Measurements from ENCODE around the gene PLK2. TPM values are rescaled to one million over a fixed set of nuclear protein-coding genes. Genes with fewer than 3 reads are reported as not detected.

PLK2 gene
- total RNA-seq, 1 donor from 2014 or later: 39.1 TPM

GRCh38 chr5:58412932-58413331 is 47.0 kb downstream of the PLK2 start:
- no peak for DNase-seq (ENCODE audit: low spot score)
- no peaks in the 10 kb centered on the region for H3K36me3 Mint-ChIP-seq (ENCODE audit: low read depth)
- no peaks in the 10 kb centered on the region for H3K4me1 Mint-ChIP-seq (ENCODE audit: low read depth)
- intact Hi-C loops (cut with micrococcal nuclease): no loop called here
- H3K27ac Mint-ChIP-seq: no peak overlapping the region
- no peaks in the 10 kb centered on the region for H3K9me3 Mint-ChIP-seq
- H3K27me3 Mint-ChIP-seq (ENCODE audit: insufficient read depth): peaks cover 2% of the 10 kb centered on the region
- no peak overlapping the region for H3K4me3 Mint-ChIP-seq

GRCh38 chr5:58412081-58412480 is 47.8 kb downstream of the PLK2 start:
- H3K27me3 Mint-ChIP-seq (ENCODE audit: insufficient read depth): peaks cover 4% of the 10 kb centered on the region
- no peaks in the 10 kb centered on the region for H3K9me3 Mint-ChIP-seq
- DNase-seq (ENCODE audit: low spot score): no peak
- H3K27ac Mint-ChIP-seq: no peak overlapping the region
- intact Hi-C loops (cut with micrococcal nuclease): no loop called here
- H3K4me1 Mint-ChIP-seq (ENCODE audit: low read depth): no peaks in the 10 kb centered on the region
- no peak overlapping the region for H3K4me3 Mint-ChIP-seq
- no peaks in the 10 kb centered on the region for H3K36me3 Mint-ChIP-seq (ENCODE audit: low read depth)

DNA sequence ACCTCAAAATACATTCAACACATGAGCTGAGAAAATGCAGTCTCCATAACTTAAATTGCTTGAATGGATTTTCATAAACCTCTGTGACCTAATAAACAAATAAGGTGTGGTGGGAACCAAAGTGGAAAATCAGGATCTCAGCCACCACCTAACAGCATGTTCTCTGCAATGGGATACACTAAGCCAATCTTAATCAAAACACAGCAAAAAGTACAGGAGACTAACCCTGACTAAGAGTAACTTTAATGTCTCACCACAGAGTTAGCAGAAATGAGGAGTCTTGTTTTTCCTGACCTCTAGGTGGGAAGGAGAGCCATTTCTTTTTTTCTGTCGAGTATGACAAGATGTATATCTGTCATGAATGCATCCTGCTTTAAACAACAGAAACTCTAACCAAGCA is 48.5 kb downstream of the PLK2 start:
- Mint-ChIP-seq H3K9me3 (no peaks in the 10 kb centered on the region), H3K4me1 (ENCODE audit: low read depth) (no peaks in the 10 kb centered on the region)
- no peak for DNase-seq (ENCODE audit: low spot score)

DNA sequence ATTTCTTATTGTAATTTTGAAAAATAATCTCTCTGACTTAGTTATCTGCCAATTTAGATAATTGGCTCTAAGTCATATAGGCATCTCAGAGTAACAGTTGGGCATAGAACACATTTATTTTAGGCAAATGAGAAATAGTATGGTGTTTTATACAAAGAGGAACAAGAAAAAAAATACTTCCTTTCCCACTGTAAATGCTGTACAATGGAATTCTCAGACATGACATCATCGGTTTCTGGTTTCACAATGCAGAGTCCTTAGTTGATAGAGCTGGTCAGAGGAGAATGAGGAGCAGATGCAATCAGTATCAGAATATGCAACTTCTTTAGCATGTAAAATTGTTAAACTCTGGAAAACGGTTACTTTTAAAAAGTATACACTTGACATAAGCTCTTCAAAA is 49.4 kb downstream of the PLK2 start:
- H3K4me3 Mint-ChIP-seq: no peak overlapping the region
- no peak overlapping the region for H3K27ac Mint-ChIP-seq
- DNase-seq (ENCODE audit: low spot score): no peak
- H3K27me3 Mint-ChIP-seq (ENCODE audit: insufficient read depth): peaks cover 4% of the 10 kb centered on the region
- no peaks in the 10 kb centered on the region for H3K36me3 Mint-ChIP-seq (ENCODE audit: low read depth)
- no peaks in the 10 kb centered on the region for H3K9me3 Mint-ChIP-seq
- intact Hi-C loops (cut with micrococcal nuclease): no loop called here
- no peaks in the 10 kb centered on the region for H3K4me1 Mint-ChIP-seq (ENCODE audit: low read depth)

More for the DNA sequence above, 48.5 kb downstream of the PLK2 start:
- H3K4me3 Mint-ChIP-seq: no peak overlapping the region
- intact Hi-C loops (cut with micrococcal nuclease): no loop called here
- no peak overlapping the region for H3K27ac Mint-ChIP-seq
- H3K36me3 Mint-ChIP-seq (ENCODE audit: low read depth): no peaks in the 10 kb centered on the region
- H3K27me3 Mint-ChIP-seq (ENCODE audit: insufficient read depth): peaks cover 4% of the 10 kb centered on the region

DNA sequence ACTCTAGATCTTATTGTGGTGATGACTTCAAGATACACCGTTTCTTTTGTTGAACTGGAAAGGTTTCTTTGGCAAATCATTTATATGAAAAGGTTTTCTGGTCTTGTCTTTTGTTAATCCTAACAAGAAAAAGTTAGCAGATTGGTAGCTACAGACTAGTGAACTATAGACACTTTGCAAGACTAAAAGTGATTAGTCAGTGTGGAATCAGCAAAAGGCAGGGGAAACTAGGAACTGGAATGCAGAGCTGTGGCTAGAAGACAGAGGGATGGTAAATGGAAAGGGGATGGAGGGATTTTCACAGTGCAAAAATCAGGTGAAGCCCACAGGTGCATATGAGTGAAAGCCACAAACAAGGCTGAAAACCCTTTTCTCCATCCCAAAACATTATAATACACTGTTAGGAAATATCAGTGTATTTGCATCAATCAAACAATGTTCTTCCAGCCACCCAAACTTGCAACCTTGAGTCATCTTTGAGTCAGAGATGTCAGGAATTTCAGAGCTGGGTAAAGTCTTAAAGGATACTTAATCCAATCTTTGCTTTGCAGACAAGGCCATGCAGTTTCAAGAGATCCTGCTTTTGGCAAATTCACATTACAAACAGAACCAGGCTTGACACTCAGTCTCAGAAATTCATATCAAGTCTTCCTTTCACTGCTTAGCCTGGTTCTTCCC is 52.7 kb downstream of the PLK2 start:
- intact Hi-C loops (cut with micrococcal nuclease): no loop called here
- Mint-ChIP-seq H3K36me3 (ENCODE audit: low read depth) (no peaks in the 10 kb centered on the region), H3K9me3 (no peaks in the 10 kb centered on the region), H3K4me1 (ENCODE audit: low read depth) (no peaks in the 10 kb centered on the region), H3K27ac (no peak overlapping the region), H3K27me3 (ENCODE audit: insufficient read depth) (peaks cover 2% of the 10 kb centered on the region), H3K4me3 (no peak overlapping the region)
- DNase-seq (ENCODE audit: low spot score): no peak

DNA sequence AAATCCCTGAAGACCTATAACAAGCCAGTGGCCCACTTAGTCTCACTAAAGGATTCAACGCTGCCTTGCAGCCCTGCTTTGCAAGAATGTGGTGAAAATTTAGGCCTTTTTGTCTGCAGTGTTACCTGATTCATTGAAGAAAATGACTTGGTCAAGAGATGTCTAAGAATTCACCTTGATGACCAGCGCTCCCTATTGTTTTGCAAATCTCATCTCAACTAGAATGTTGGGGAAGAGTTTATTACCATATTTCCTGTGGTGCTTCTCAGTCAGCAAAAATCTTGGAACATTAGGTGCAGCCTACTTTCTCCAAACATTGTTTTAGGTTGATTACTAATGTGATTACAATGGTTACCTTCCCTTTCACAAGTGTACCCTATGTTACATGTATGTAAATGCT is 53.5 kb downstream of the PLK2 start:
- no peaks in the 10 kb centered on the region for H3K9me3 Mint-ChIP-seq
- no peak overlapping the region for H3K27ac Mint-ChIP-seq
- no peaks in the 10 kb centered on the region for H3K4me1 Mint-ChIP-seq (ENCODE audit: low read depth)
- H3K27me3 Mint-ChIP-seq (ENCODE audit: insufficient read depth): peaks cover 2% of the 10 kb centered on the region
- H3K36me3 Mint-ChIP-seq (ENCODE audit: low read depth): no peaks in the 10 kb centered on the region
- intact Hi-C loops (cut with micrococcal nuclease): no loop called here
- no peak overlapping the region for H3K4me3 Mint-ChIP-seq
- DNase-seq (ENCODE audit: low spot score): no peak

DNA sequence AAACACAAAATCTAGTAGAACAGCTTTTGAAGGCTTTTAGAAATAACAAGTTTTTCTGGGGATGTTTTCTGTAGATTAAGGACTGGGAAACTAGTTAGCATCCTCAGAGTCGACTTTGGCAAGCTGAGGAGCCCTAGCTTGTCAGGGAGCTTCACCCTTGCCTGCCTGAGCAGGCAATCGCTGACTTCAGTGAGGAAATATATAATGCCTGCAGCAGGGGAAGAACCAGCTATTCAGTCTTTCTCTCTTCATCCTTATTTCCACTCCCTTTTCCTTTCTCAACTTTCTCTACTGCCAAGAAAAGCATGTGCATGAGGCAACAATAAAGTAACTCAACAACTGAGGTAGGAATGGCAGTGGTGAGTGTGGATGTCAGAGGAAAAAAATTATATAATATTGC is 54.7 kb downstream of the PLK2 start:
- no peak overlapping the region for H3K27ac Mint-ChIP-seq
- no peak overlapping the region for H3K4me3 Mint-ChIP-seq
- DNase-seq (ENCODE audit: low spot score): no peak
- no peaks in the 10 kb centered on the region for H3K9me3 Mint-ChIP-seq
- peaks cover 2% of the 10 kb centered on the region for H3K27me3 Mint-ChIP-seq (ENCODE audit: insufficient read depth)
- H3K36me3 Mint-ChIP-seq (ENCODE audit: low read depth): no peaks in the 10 kb centered on the region
- intact Hi-C loops (cut with micrococcal nuclease): no loop called here
- no peaks in the 10 kb centered on the region for H3K4me1 Mint-ChIP-seq (ENCODE audit: low read depth)

GRCh38 chr5:58404734-58405133 is 55.2 kb downstream of the PLK2 start:
- Mint-ChIP-seq H3K36me3 (ENCODE audit: low read depth) (no peaks in the 10 kb centered on the region), H3K4me1 (ENCODE audit: low read depth) (no peaks in the 10 kb centered on the region), H3K27ac (no peak overlapping the region), H3K4me3 (no peak overlapping the region), H3K27me3 (ENCODE audit: insufficient read depth) (peaks cover 2% of the 10 kb centered on the region), H3K9me3 (no peaks in the 10 kb centered on the region)
- DNase-seq (ENCODE audit: low spot score): no peak
- intact Hi-C loops (cut with micrococcal nuclease): no loop called here

Other genes starting within 250 kb of the PLK2 start
- gene GAPT, start 31.3 kb upstream of the PLK2 start, total RNA-seq: not detected in 2 replicates
- not detected in 2 replicates for gene RAB3C, start 123.0 kb upstream of the PLK2 start, total RNA-seq

All from activated T-helper 1 cell treated with anti-CD3 and anti-CD28 coated beads, Interleukin-12 subunit alpha, Interleukin-12 subunit beta, Interleukin-2, Interleukin-4 antibody, amounts not matched to agents 30 ng/mL and 10 ng/mL and 1 ng/mL, durations not matched to agents 14 hours and 24 hours and 36 hours (primary cell).